Sciatic nerve (tissue), 2 donors: ENCODE measurements around the gene CDK19. TPM values are rescaled to one million over a fixed set of nuclear protein-coding genes. Genes with fewer than 3 reads are reported as not detected.
"Not testable (repeated sequence)": the region's sequence is repeated elsewhere in the genome, so short reads cannot be mapped to it uniquely, and the experiment has no call there.

Experiments
- ATAC-seq: fragments of 200-7000 bp; cut with Tn5 transposase; one replicate; pipeline ENCODE4 v1.9.1; 2020; ENCODE audit warnings: mild to moderate bottlenecking, moderate library complexity
- DNase-seq: peaks from one replicate; pipeline ENCODE4 v3.0.0-alpha.2; 2020; ENCODE audit warnings: low spot score
- intact Hi-C: fragments of 100-400 bp; cut with DNase I; formaldehyde crosslinking; loops from one replicate; pipeline ENCODE4 v1.14.2; 2022
- total RNA-seq: library from RNA; stranded (reverse); fragmentation: NEBNext Ultra II Directional; extraction: Animal tissue kit (Norgen Biotek cat#: 25700); gene quantifications from one replicate; pipeline ENCODE4 v1.2.1, GENCODE V29; 2021
- donor health status: DM: no; HTN: no; CAD: no.
- donor health status: DM: no; HTN: no; CAD: no.

Gene CDK19
- total RNA-seq, 1 donor from 2014 or later: 41.7 TPM

- intact Hi-C loops: no loop called here
- DNase-seq: no peak
- no peak for ATAC-seq
Measured at GRCh38 chr6:110769923-110770322, 45.3 kb downstream of the CDK19 start.

- ATAC-seq (no peak), DNase-seq (no peak)
- intact Hi-C loops: no loop called here
Measured at GRCh38 chr6:110768057-110768456, 47.2 kb downstream of the CDK19 start.

GRCh38 chr6:110761371-110761770, 53.9 kb downstream of the CDK19 start:
- intact Hi-C loops: no loop called here
- DNase-seq: no peak
- ATAC-seq: no peak

GRCh38 chr6:110760589-110760988, 54.7 kb downstream of the CDK19 start:
- ATAC-seq (no peak), DNase-seq (no peak)
- intact Hi-C loops: no loop called here

- intact Hi-C loops, DNase-seq, ATAC-seq: not testable (repeated sequence)
Measured at GRCh38 chr6:110760098-110760497, 55.2 kb downstream of the CDK19 start.

- no peak for DNase-seq
- no peak for ATAC-seq
- intact Hi-C loops: no loop called here
Measured at GRCh38 chr6:110757926-110758325, 57.3 kb downstream of the CDK19 start.

GRCh38 chr6:110756817-110757216, 58.5 kb downstream of the CDK19 start:
- intact Hi-C loops: no loop called here
- no peak for DNase-seq
- ATAC-seq: no peak

- ATAC-seq (no peak), DNase-seq (no peak)
- intact Hi-C loops: no loop called here
Measured at GRCh38 chr6:110755411-110755834, 59.8 kb downstream of the CDK19 start.

GRCh38 chr6:110753936-110754668, 61.2 kb downstream of the CDK19 start:
- ATAC-seq, intact Hi-C loops, DNase-seq: not testable (repeated sequence)

- ATAC-seq: no peak
Measured at GRCh38 chr6:110748453-110748852, 66.8 kb downstream of the CDK19 start.

GRCh38 chr6:110746680-110747079, 68.6 kb downstream of the CDK19 start:
- DNase-seq (no peak), ATAC-seq (no peak)
- intact Hi-C loops: no loop called here

More at GRCh38 chr6:110748453-110748852, 66.8 kb downstream of the CDK19 start:
- DNase-seq: no peak
- intact Hi-C loops: no loop called here

GRCh38 chr6:110744991-110745390, 70.3 kb downstream of the CDK19 start:
- DNase-seq (no peak), ATAC-seq (no peak)
- intact Hi-C loops: no loop called here

- DNase-seq, intact Hi-C loops, ATAC-seq: not testable (repeated sequence)
Measured at GRCh38 chr6:110742552-110742951, 72.7 kb downstream of the CDK19 start.

GRCh38 chr6:110741517-110741916, 73.8 kb downstream of the CDK19 start:
- intact Hi-C loops: no loop called here
- DNase-seq (no peak), ATAC-seq (no peak)

- intact Hi-C loops: no loop called here
- peak; percentile 86 for ATAC-seq
- DNase-seq: no peak
Measured at GRCh38 chr6:110738899-110739365, 76.3 kb downstream of the CDK19 start.

- ATAC-seq: no peak
- DNase-seq: no peak
- intact Hi-C loops: no loop called here
Measured at GRCh38 chr6:110735666-110736065, 79.6 kb downstream of the CDK19 start.

- intact Hi-C loops: no loop called here
- ATAC-seq (no peak), DNase-seq (no peak)
Measured at GRCh38 chr6:110731898-110732297, 83.4 kb downstream of the CDK19 start.

GRCh38 chr6:110731196-110731595, 84.1 kb downstream of the CDK19 start:
- intact Hi-C loops: no loop called here
- ATAC-seq (no peak), DNase-seq (no peak)

GRCh38 chr6:110728501-110728900, 86.8 kb downstream of the CDK19 start:
- DNase-seq (no peak), ATAC-seq (no peak)
- intact Hi-C loops: no loop called here

GRCh38 chr6:110723017-110723416, 92.3 kb downstream of the CDK19 start:
- ATAC-seq (no peak), DNase-seq (no peak)
- intact Hi-C loops: no loop called here

GRCh38 chr6:110720066-110720465, 95.2 kb downstream of the CDK19 start:
- ATAC-seq (no peak), DNase-seq (no peak)
- intact Hi-C loops: no loop called here
